Ovary (tissue), 3 donors: Measurements from ENCODE around the gene ASIP.

Source experiments
- POLR2A ChIP-seq: fragments of 450-650 bp; IDR thresholded peaks from one replicate; pipeline ENCODE4 v1.6.1; 2017; ENCODE audit warnings: antibody characterized with exemption, mild to moderate bottlenecking, moderate library complexity
- TF ChIP-seq, protein P1 (sequence below), 3 donors: fragments of 450-650 bp in 2 of 3; fragments of 200-600 bp in 1 of 3; IDR thresholded peaks; one replicate each; pipeline versions ENCODE4 v1.5.1 to v1.8.0; 2016 to 2022; ENCODE audit warnings: antibody characterized with exemption in 3 of 3, mild to moderate bottlenecking in 1 of 3
- donor health status: DM: no; HTN: no; CAD: no.

DNA sequence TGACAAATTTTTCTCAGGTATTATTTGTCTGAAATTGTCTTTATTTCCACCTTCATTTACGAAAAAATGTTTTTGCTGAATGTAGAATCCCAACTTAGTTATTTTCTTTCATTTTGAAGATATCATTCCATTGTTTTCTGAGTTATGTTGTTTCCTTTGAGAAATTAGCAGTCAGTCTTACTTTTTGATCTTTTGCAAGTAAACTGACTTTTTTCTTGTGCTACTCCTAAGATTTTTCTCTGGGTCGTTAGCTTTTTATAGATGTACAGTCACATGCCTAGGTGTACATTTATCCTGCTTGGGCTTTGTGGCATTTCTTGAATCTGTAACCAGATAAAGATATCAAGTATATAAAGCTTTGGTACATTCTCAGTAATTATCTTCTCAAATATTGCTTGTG, 29.6 kb upstream of the ASIP start:
- TF ChIP-seq, protein P1, sequence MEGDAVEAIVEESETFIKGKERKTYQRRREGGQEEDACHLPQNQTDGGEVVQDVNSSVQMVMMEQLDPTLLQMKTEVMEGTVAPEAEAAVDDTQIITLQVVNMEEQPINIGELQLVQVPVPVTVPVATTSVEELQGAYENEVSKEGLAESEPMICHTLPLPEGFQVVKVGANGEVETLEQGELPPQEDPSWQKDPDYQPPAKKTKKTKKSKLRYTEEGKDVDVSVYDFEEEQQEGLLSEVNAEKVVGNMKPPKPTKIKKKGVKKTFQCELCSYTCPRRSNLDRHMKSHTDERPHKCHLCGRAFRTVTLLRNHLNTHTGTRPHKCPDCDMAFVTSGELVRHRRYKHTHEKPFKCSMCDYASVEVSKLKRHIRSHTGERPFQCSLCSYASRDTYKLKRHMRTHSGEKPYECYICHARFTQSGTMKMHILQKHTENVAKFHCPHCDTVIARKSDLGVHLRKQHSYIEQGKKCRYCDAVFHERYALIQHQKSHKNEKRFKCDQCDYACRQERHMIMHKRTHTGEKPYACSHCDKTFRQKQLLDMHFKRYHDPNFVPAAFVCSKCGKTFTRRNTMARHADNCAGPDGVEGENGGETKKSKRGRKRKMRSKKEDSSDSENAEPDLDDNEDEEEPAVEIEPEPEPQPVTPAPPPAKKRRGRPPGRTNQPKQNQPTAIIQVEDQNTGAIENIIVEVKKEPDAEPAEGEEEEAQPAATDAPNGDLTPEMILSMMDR (IDR thresholded peaks at IDR 0.05) = no peak
- TF ChIP-seq POLR2A = no peak
